Osteocyte (in vitro differentiated cells): ENCODE data around the gene IFNA14. TPM values are rescaled to one million over a fixed set of nuclear protein-coding genes. Genes with fewer than 3 reads are reported as not detected.
A peak's percentile ranks its signal among the peaks of the same experiment; 100 is the strongest.
"Not testable (repeated sequence)": the region's sequence is repeated elsewhere in the genome, so short reads cannot be mapped to it uniquely, and the experiment has no call there.

Experiments
- DNase-seq: peaks from one replicate; pipeline ENCODE4 v3.0.0; 2021; ENCODE audit warnings: mixed read lengths; ENCODE audit not compliant: unreplicated experiment; ENCODE audit errors: extremely low spot score
- H3K27ac Mint-ChIP-seq: one replicate; pipeline ENCODE4 v1.8.0; 2021; ENCODE audit warnings: mild to moderate bottlenecking, mixed read lengths; ENCODE audit not compliant: unreplicated experiment
- H3K27me3 Mint-ChIP-seq: one replicate; pipeline ENCODE4 v1.8.0; 2021; ENCODE audit warnings: mixed read lengths; ENCODE audit not compliant: unreplicated experiment
- H3K36me3 Mint-ChIP-seq: one replicate; pipeline ENCODE4 v1.8.0; 2021; ENCODE audit warnings: mixed read lengths; ENCODE audit not compliant: unreplicated experiment
- H3K4me1 Mint-ChIP-seq: one replicate; pipeline ENCODE4 v1.8.0; 2021; ENCODE audit warnings: mixed read lengths; ENCODE audit not compliant: unreplicated experiment
- H3K4me3 Mint-ChIP-seq: one replicate; pipeline ENCODE4 v1.8.0; 2021; ENCODE audit warnings: mild to moderate bottlenecking, moderate library complexity, mixed read lengths; ENCODE audit not compliant: unreplicated experiment
- H3K9me3 Mint-ChIP-seq: one replicate; pipeline ENCODE4 v1.8.0; 2021; ENCODE audit warnings: mixed read lengths; ENCODE audit not compliant: unreplicated experiment
- total RNA-seq: library from RNA; stranded (reverse); gene quantifications from 2 replicates; pipeline ENCODE4 v1.2.1, GENCODE V29; 2021
- TF ChIP-seq, protein P1 (sequence below): fragments of 200-600 bp; sonication (generic); IDR thresholded peaks from 2 replicates; pipeline ENCODE4 v1.5.0; 2021; ENCODE audit warnings: antibody characterized with exemption, mild to moderate bottlenecking, moderate library complexity

IFNA14 gene
- total RNA-seq, 1 donor from 2014 or later: not detected

DNA sequence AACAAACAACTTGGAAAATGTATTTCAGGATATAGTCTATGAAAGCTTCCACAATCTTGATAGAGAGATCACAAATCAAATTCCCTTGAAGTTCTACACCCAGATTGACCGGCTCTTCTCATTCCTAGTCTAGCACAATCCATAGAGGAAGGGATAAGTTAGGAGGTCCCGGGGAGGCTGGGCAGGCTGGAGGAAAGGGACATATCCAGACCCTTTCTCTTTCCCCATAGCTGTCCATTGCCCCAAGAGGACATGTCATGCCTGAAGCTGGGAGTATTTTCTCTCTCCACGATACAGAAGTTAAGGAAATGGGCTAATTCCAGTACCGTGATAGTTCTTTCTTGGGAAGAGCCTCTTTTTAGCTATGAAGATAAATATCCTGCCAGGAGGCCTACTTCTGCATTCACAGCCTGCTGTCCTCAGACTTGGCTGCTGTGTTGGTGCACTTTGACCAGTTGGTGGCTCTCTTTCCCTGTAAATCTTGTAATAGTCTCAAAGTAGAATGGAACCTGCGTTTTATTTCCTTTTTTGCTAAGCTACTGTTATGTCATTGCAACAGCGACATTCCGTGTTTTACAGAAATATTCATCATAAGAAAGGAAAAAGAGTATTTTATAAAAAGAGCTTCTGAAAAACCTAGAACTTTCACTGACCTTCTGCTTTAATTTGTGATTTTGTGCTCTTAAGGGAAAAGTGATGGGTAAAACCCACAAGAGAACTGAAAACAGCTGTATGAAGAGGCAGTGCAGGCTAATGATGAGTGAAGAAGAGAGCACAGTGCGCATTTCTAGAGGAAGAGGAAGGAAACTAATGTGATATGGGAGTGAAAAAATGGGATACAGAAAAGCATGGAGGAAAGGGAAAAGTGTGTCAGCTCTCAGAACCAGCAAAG, 4.1 kb downstream of the IFNA14 start:
- not testable (repeated sequence) for H3K27ac Mint-ChIP-seq, H3K9me3 Mint-ChIP-seq, H3K36me3 Mint-ChIP-seq, DNase-seq, H3K4me3 Mint-ChIP-seq, H3K4me1 Mint-ChIP-seq
- TF ChIP-seq, protein P1, sequence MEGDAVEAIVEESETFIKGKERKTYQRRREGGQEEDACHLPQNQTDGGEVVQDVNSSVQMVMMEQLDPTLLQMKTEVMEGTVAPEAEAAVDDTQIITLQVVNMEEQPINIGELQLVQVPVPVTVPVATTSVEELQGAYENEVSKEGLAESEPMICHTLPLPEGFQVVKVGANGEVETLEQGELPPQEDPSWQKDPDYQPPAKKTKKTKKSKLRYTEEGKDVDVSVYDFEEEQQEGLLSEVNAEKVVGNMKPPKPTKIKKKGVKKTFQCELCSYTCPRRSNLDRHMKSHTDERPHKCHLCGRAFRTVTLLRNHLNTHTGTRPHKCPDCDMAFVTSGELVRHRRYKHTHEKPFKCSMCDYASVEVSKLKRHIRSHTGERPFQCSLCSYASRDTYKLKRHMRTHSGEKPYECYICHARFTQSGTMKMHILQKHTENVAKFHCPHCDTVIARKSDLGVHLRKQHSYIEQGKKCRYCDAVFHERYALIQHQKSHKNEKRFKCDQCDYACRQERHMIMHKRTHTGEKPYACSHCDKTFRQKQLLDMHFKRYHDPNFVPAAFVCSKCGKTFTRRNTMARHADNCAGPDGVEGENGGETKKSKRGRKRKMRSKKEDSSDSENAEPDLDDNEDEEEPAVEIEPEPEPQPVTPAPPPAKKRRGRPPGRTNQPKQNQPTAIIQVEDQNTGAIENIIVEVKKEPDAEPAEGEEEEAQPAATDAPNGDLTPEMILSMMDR: peak; percentile 57
- H3K27me3 Mint-ChIP-seq: peaks cover 43% of the 10 kb centered on the region

DNA sequence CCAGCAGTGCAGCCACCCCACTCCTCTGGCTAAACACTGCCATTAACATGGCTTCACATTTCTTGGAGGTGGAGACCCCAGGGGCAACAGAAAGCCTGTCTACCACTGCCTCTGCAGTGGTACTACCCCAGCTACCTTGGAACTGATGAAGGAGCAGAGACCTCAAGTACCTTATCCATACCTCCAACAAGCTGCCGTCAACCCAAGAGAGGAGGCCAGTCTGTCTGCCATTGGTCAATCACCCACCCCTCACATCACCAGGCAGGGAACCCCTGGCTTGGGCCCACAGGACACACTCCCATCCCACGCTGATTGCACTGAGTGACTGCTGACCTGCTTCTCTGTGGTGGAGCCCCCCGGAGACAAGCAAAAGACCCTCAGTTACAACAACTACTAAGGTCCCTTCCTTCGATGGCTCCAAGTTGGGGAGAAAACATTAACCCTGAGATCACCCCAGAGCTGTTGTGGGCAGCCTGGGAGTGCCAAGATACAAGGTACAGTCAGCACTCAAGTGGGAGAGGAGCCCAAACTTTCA, 5.6 kb downstream of the IFNA14 start:
- Mint-ChIP-seq H3K4me1 (no peaks in the 10 kb centered on the region), H3K36me3 (no peaks in the 10 kb centered on the region), H3K9me3 (no peaks in the 10 kb centered on the region), H3K4me3 (no peak overlapping the region), H3K27ac (no peak overlapping the region), H3K27me3 (peaks cover 45% of the 10 kb centered on the region)
- peak; percentile 73 for DNase-seq
- TF ChIP-seq, protein P1: no peak

DNA sequence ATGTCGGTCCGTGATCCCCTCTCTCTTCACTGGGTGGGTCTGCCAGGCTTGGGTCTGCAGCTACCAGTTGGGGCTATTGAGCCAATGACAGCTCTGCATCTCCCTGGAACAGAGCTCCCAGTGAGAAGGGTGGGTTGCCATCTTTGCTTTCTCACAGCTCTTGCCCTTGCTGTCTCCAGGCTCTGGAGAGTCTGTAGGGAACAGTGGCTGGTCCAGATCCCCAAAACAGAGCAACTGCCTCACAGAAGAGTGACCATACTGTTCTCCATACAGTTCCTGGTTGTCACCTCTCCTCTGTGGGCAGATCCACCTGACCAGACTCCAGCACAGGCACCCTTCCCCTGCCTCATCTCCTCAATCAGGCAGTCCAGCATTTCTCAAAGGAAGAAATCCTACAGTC, 6.5 kb downstream of the IFNA14 start:
- TF ChIP-seq, protein P1: no peak
- Mint-ChIP-seq H3K4me3 (no peak overlapping the region), H3K9me3 (no peaks in the 10 kb centered on the region), H3K27me3 (peaks cover 40% of the 10 kb centered on the region), H3K36me3 (no peaks in the 10 kb centered on the region), H3K4me1 (no peaks in the 10 kb centered on the region), H3K27ac (no peak overlapping the region)
- peak; percentile 54 for DNase-seq

DNA sequence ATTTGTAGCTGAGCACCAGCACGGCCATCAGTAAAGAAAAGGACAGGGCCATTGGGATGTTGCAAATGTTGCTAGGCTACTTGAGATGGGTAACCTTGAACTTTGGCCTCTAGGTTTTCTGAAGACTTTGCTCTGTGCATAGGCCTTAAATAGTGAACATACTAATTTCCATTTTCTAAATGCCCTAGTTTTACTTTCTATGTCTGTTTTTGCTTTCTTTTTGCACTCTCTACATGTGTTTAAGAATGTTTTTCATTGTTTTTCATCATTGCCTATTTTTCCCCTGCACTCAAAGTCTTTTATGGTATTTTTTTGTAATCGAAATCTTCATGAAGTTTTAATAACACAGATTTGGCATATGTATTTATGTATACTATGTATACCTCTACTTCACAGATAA, 11.7 kb downstream of the IFNA14 start, which contains the start of gene IFNA17:
IFNA17 (minus strand) TSS at position 101 of the 400 bp plus-strand sequence; CDS start at position 52, 49 bp downstream.
- Mint-ChIP-seq H3K36me3 (no peaks in the 10 kb centered on the region), H3K4me1 (no peaks in the 10 kb centered on the region), H3K4me3 (no peak within 1 kb of the TSS), H3K9me3 (no peaks in the 10 kb centered on the region), H3K27me3 (peaks cover 26% of the 10 kb centered on the region), H3K27ac (no peak within 1 kb of the TSS)
- TF ChIP-seq, protein P1: no peak
- no peak for DNase-seq

DNA sequence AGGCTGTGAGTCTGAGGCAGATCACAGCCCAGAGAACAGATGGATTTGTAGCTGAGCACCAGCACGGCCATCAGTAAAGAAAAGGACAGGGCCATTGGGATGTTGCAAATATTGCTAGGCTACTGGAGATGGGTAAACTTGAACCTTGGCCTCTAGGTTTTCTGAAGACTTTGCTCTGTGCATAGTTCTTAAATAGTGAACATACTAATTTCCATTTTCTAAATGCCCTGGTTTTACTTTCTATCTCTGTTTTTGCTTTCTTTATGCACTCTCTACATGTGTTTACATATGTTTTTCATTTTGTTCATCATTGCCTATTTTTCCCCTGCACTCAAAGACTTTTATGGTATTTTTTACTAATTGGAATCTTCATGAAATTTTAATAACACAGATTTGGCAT, 22.6 kb downstream of the IFNA14 start, which contains the start of gene IFNA16:
IFNA16 (minus strand) TSS at position 101 of the 400 bp plus-strand sequence; CDS start at position 95, 6 bp downstream.
- not testable (repeated sequence) for H3K9me3 Mint-ChIP-seq, H3K4me3 Mint-ChIP-seq, H3K27ac Mint-ChIP-seq, H3K36me3 Mint-ChIP-seq, DNase-seq, H3K4me1 Mint-ChIP-seq
- H3K27me3 Mint-ChIP-seq: peaks cover 31% of the 10 kb centered on the region
